K562 (cell line): ENCODE data around the gene GART. TPM values are rescaled to one million over a fixed set of nuclear protein-coding genes. Genes with fewer than 3 reads are reported as not detected.

ENCODE experiments used
- ATAC-seq: fragments of 200-7000 bp; cut with Tn5 transposase; 3 replicates; pipeline ENCODE4 v1.9.1; 2020; ENCODE audit warnings: moderate library complexity
- BruUV-seq: library from RNA; stranded (reverse); fragments of 400-500 nt; replicated peaks from 2 replicates; lab custom pipeline; 2021; lab: Mats Ljungman, UMichigan
- CTCF ChIA-PET: fragments of 300-600 bp; formaldehyde crosslinking; extraction: SDS; loops from one replicate; lab custom pipeline; 2021; ENCODE audit warnings: low intra/inter-chr PET ratio; lab: Yijun Ruan, JAX
- POLR2A ChIA-PET: fragments of 300-600, 350-650 bp; sonication (Branson Sonifier 250); formaldehyde crosslinking; extraction: SDS; loops from one replicate; lab custom pipeline; 2021; ENCODE audit warnings: antibody characterized with exemption, inconsistent platforms; lab: Yijun Ruan, JAX
- DNase-seq, 4 experiments: peaks; one replicate each; pipeline versions ENCODE4 v3.0.0 to v3.0.0-alpha.2; 2011 to 2018; ENCODE audit warnings: low spot score in 3 of 4, mixed read lengths in 3 of 4; ENCODE audit errors: extremely low read depth in 1 of 4
- FAIRE-seq: peaks from 2 replicates; lab custom pipeline; 2011; peaks lifted over from hg19 to GRCh38; lab: Jason Lieb, UNC
- H2AFZ ChIP-seq: 2 replicates; pipeline ENCODE4 v1.6.0; 2011; ENCODE audit warnings: low read depth, low read length, control low read depth, inconsistent platforms
- H3K27ac ChIP-seq: fragments of 200-600 bp; 3 replicates; pipeline ENCODE4 v1.8.0; 2011; ENCODE audit warnings: low read depth, mild to moderate bottlenecking, control low read depth, inconsistent platforms, low read length, moderate library complexity, mixed read lengths; ENCODE audit errors: extremely low read depth
- H3K27me3 ChIP-seq, 2 experiments: fragments of 300-600 bp in 1 of 2; 2 replicates in 1 of 2; 3 replicates in 1 of 2; pipeline versions ENCODE4 v1.6.0 to v1.8.0; 2011; ENCODE audit warnings: inconsistent platforms in 2 of 2, low read length in 2 of 2, mild to moderate bottlenecking in 1 of 2, mixed read lengths in 1 of 2, moderate library complexity in 1 of 2; ENCODE audit not compliant: control insufficient read depth in 2 of 2, insufficient read depth in 2 of 2
- H3K36me3 ChIP-seq: fragments of 300-600 bp; 3 replicates; pipeline ENCODE4 v1.8.0; 2011; ENCODE audit warnings: mild to moderate bottlenecking, low read length, inconsistent platforms; ENCODE audit not compliant: control insufficient read depth, insufficient read depth
- H3K4me1 ChIP-seq, 2 experiments: fragments of 200-600 bp in 1 of 2; replicated peaks in 1 of 2; 2 replicates in 1 of 2; 3 replicates in 1 of 2; pipeline versions ENCODE4 v1.5.1 to v1.8.0; 2011; ENCODE audit warnings: inconsistent platforms in 2 of 2, low read length in 2 of 2, mild to moderate bottlenecking in 1 of 2, mixed read lengths in 1 of 2, moderate library complexity in 1 of 2; ENCODE audit not compliant: control insufficient read depth in 2 of 2, insufficient read depth in 2 of 2
- H3K4me2 ChIP-seq: 2 replicates; pipeline ENCODE4 v1.6.1; 2011; ENCODE audit warnings: low read length, control low read depth, inconsistent platforms, mixed read lengths; ENCODE audit not compliant: insufficient read depth
- H3K4me3 ChIP-seq: fragments of 200-600 bp; sonication (generic), shearing (Covaris generic); 2 replicates; pipeline ENCODE4 v1.5.1; 2016; ENCODE audit warnings: control low read depth, inconsistent platforms
- H3K79me2 ChIP-seq: fragments of 200-600 bp; 3 replicates; pipeline ENCODE4 v1.8.0; 2011; ENCODE audit warnings: low read length, inconsistent platforms; ENCODE audit not compliant: control insufficient read depth, insufficient read depth
- H3K9ac ChIP-seq, 2 experiments: 2 replicates each; pipeline versions ENCODE4 v1.6.0 to v1.6.1; 2011; ENCODE audit warnings: low read depth in 2 of 2, low read length in 2 of 2, control low read depth in 1 of 2, inconsistent platforms in 1 of 2, mild to moderate bottlenecking in 1 of 2, mixed read lengths in 1 of 2; ENCODE audit not compliant: insufficient read depth in 1 of 2
- H3K9me1 ChIP-seq: one replicate; pipeline ENCODE4 v1.6.0; 2011; ENCODE audit warnings: inconsistent platforms, mild to moderate bottlenecking, low read length, moderate library complexity; ENCODE audit not compliant: control insufficient read depth, insufficient read depth
- H3K9me3 ChIP-seq: replicated peaks from 2 replicates; pipeline ENCODE4 v1.5.1; 2011; ENCODE audit warnings: low read depth, low read length, inconsistent platforms; ENCODE audit not compliant: control insufficient read depth, insufficient read depth
- H4K20me1 ChIP-seq: replicated peaks from 2 replicates; pipeline ENCODE4 v1.6.1; 2011; ENCODE audit warnings: low read length, inconsistent platforms, mixed read lengths; ENCODE audit not compliant: control insufficient read depth, insufficient read depth
- CCNT2 ChIP-seq: IDR thresholded peaks from 2 replicates; pipeline ENCODE4 v1.6.1; 2011; ENCODE audit warnings: borderline replicate concordance, low read depth, mild to moderate bottlenecking, moderate library complexity, mixed read lengths, low read length; ENCODE audit not compliant: insufficient read length; ENCODE audit errors: extremely low read depth
- CEBPG ChIP-seq, 3 experiments: fragments of 200-800 bp in 1 of 3; sonication (Bioruptor generic) in 1 of 3; sonication (generic) in 1 of 3; formaldehyde crosslinking in 1 of 3; IDR thresholded peaks in 2 of 3; conservative IDR thresholded peaks in 1 of 3; 2 replicates each; pipeline versions ENCODE4 v1.6.1 to v1.8.0; 2016 to 2022; ENCODE audit warnings: missing compliant biosample characterization in 2 of 3, missing genetic modification characterization in 2 of 3, mild to moderate bottlenecking in 1 of 3, missing genetic modification reagents in 1 of 3
- NRF1 ChIP-seq, 2 experiments: fragments of 450-650 bp; IDR thresholded peaks in 1 of 2; conservative IDR thresholded peaks in 1 of 2; 2 replicates each; pipeline ENCODE4 v1.6.1; 2014; ENCODE audit warnings: mild to moderate bottlenecking in 2 of 2
- OTX1 ChIP-seq: fragments of 450-650 bp; formaldehyde crosslinking; IDR thresholded peaks from 2 replicates; pipeline ENCODE4 v1.4.0; 2022; ENCODE audit warnings: mild to moderate bottlenecking
- POLR2A ChIP-seq: fragments of 450-650 bp; conservative IDR thresholded peaks from 2 replicates; pipeline ENCODE4 v1.6.1; 2016
- SETDB1 ChIP-seq: IDR thresholded peaks from one replicate; pipeline ENCODE4 v1.6.1; 2012; ENCODE audit warnings: low read length, control low read depth, inconsistent platforms
- ZNF121 ChIP-seq: sonication (generic); formaldehyde crosslinking; conservative IDR thresholded peaks from 2 replicates; pipeline ENCODE4 v1.8.0; 2022; ENCODE audit warnings: missing genetic modification reagents
- ZNF197 ChIP-seq: fragments of 200-800 bp; sonication (Bioruptor generic); IDR thresholded peaks from 2 replicates; pipeline ENCODE4 v1.6.1; 2016; ENCODE audit warnings: low read depth, missing genetic modification characterization, missing compliant biosample characterization
- ZNF384 ChIP-seq: IDR thresholded peaks from 2 replicates; pipeline ENCODE4 v1.6.1; 2012; ENCODE audit warnings: low read depth, low read length, improper control_type of control experiment
- WGBS: fragments of 100-300 bp; shearing (Covaris generic); methylation state at CpG from one replicate; pipeline ENCODE4 v1.1.6; 2016; ENCODE audit warnings: low coverage, mixed read lengths; ENCODE audit not compliant: insufficient coverage; ENCODE audit errors: missing lambda C conversion rate; 5-methylcytosine and 5-hydroxymethylcytosine counted together
- in situ Hi-C: fragments of 300-500 bp; cut with MboI; formaldehyde crosslinking; loops from 4 replicates; pipeline ENCODE4 v1.15.0; 2018; ENCODE audit warnings: inconsistent platforms, mixed read lengths
- intact Hi-C: fragments of 100-400 bp; cut with micrococcal nuclease; formaldehyde crosslinking; loops from 2 replicates; pipeline ENCODE4 v1.14.2; 2022
- polyA plus RNA-seq, 8 experiments: library from polyadenylated mRNA; depleted of rRNA in 4 of 8; stranded (reverse) in 5 of 8; unstranded in 3 of 8; fragments of >200 nt; fragmentation: Nextera tagmentation in 2 of 8; fragmentation: Illumina TruSeq in 1 of 8; extraction: Ambion mirVana in 2 of 8; extraction: Trizol in 1 of 8; gene quantifications; 2 replicates each; pipeline versions ENCODE4 v1.2.1 to v1.2.3, GENCODE V29; 2011 to 2014; ENCODE audit warnings: inconsistent platforms in 1 of 8, missing spikeins in 1 of 8
- total RNA-seq, 7 experiments: library from RNA; depleted of rRNA in 6 of 7; stranded (reverse); fragments of >200 nt in 6 of 7; fragmentation: Illumina TruSeq in 2 of 7; extraction: Trizol in 2 of 7; gene quantifications; 2 replicates each; pipeline versions ENCODE4 v1.2.1 to v1.2.3, GENCODE V29; 2011 to 2021; ENCODE audit warnings: low replicate concordance in 1 of 7
- TF ChIP-seq, protein P1 (sequence below): sonication (generic); formaldehyde crosslinking; IDR thresholded peaks from 2 replicates; pipeline ENCODE4 v1.8.0; 2023; ENCODE audit warnings: missing genetic modification reagents, mild to moderate bottlenecking, borderline replicate concordance

Gene GART
- total and polyA plus RNA-seq, 9 of the 15 experiments (the other 6 are each of a cell fraction or from before 2014, with no cell fraction given): 141 to 429 (median 349) TPM

DNA sequence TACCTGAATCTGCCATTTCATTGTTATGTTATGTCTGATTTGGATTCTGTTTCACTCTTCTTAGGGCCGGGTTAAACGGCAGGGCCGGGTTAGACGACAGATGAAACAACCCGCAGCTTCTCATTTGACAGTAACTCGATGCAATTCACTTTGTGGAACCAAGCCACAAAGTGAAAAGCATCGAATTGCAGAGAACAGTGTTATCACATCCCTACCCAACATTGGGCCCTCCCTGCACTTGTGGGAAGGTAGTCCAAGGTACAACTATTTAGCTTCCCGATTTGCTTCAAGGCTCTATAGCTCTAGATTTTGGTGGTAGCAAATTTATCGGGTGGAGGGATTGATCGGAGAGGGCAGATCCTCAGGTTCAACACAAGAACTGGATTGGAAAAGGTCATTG is 17.9 kb upstream of the GART start:
- CTCF ChIA-PET: no interaction called here

DNA sequence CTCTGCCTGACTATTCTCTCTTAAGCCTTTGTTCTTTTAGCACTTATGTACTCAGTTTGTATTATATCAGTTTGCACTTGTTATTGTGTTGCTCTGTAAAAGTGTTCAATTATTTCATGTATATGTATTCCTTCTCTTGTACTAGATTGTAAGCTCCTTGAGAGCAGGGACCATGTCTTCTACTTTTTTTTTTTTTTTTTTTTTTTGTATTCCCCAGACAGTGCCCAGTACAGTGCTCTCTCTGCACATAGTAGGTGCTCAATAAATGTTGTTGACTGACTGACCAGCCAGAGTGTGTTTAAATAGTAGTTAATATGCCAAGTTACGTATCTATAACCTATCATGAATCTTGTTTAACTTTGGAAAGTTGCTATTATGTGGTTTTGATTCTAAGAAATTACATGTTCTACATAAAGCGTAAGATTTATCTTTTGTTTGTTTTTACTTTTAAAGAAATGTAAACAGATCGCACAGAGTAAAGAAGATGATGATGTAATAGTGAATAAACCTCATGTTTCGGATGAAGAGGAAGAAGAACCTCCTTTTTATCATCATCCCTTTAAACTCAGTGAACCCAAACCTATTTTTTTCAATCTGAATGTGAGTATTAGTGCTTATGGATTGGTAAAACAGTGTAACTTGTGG is 17.0 kb upstream of the GART start:
- Histone ChIP-seq H2AFZ (no peak overlapping the region), H4K20me1 (no peaks in the 10 kb centered on the region), H3K4me1 (no peaks in the 10 kb centered on the region), H3K9me3 (peaks cover 3% of the 10 kb centered on the region; the same call in 1 of the 2 replicates), H3K9me1 (no peaks in the 10 kb centered on the region), H3K27me3 (no peaks in the 10 kb centered on the region), H3K36me3 (peaks cover 96% of the 10 kb centered on the region), H3K9ac (no peak overlapping the region), H3K4me3 (no peak overlapping the region), H3K27ac (no peak overlapping the region), H3K79me2 (peaks cover 89% of the 10 kb centered on the region), H3K4me2 (no peak overlapping the region)
- DNase-seq: no peak
- in situ Hi-C loops (no loop called here), intact Hi-C loops (no loop called here)
- WGBS: 91% methylated on average over 4 of the region's 4 CpGs
- no TSS peak for BruUV-seq
- FAIRE-seq: peak; percentile 6
- POLR2A ChIA-PET: interaction anchor here (0.6 to 10.6 kb wide), 5 partner anchors 10 to 1961 kb away, joined by 3 to 130 read pairs (median 5); partner anchors contain the start of gene DONSON
- ATAC-seq: no peak
- CTCF ChIA-PET: no interaction called here
- TF ChIP-seq OTX1 (CRISPR knock-in tag) (no peak), ZNF121 (CRISPR knock-in tag) (no peak), ZNF197 (CRISPR knock-in tag) (no peak), ZNF384 (0 out of 2 replicates have a peak, but pooled peaks have one; percentile 31), CCNT2 (no peak), CEBPG (CRISPR knock-in tag; IDR thresholded peaks at IDR 0.05) (no peak), CEBPG (tag; conservative IDR thresholded peaks at IDR 0.05 in 1 of 2, IDR thresholded peaks at IDR 0.05 in 1 of 2) (peak; percentile 60 to 75), POLR2A (no peak)
- TF ChIP-seq, protein P1, sequence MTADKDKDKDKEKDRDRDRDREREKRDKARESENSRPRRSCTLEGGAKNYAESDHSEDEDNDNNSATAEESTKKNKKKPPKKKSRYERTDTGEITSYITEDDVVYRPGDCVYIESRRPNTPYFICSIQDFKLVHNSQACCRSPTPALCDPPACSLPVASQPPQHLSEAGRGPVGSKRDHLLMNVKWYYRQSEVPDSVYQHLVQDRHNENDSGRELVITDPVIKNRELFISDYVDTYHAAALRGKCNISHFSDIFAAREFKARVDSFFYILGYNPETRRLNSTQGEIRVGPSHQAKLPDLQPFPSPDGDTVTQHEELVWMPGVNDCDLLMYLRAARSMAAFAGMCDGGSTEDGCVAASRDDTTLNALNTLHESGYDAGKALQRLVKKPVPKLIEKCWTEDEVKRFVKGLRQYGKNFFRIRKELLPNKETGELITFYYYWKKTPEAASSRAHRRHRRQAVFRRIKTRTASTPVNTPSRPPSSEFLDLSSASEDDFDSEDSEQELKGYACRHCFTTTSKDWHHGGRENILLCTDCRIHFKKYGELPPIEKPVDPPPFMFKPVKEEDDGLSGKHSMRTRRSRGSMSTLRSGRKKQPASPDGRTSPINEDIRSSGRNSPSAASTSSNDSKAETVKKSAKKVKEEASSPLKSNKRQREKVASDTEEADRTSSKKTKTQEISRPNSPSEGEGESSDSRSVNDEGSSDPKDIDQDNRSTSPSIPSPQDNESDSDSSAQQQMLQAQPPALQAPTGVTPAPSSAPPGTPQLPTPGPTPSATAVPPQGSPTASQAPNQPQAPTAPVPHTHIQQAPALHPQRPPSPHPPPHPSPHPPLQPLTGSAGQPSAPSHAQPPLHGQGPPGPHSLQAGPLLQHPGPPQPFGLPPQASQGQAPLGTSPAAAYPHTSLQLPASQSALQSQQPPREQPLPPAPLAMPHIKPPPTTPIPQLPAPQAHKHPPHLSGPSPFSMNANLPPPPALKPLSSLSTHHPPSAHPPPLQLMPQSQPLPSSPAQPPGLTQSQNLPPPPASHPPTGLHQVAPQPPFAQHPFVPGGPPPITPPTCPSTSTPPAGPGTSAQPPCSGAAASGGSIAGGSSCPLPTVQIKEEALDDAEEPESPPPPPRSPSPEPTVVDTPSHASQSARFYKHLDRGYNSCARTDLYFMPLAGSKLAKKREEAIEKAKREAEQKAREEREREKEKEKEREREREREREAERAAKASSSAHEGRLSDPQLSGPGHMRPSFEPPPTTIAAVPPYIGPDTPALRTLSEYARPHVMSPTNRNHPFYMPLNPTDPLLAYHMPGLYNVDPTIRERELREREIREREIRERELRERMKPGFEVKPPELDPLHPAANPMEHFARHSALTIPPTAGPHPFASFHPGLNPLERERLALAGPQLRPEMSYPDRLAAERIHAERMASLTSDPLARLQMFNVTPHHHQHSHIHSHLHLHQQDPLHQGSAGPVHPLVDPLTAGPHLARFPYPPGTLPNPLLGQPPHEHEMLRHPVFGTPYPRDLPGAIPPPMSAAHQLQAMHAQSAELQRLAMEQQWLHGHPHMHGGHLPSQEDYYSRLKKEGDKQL (CRISPR knock-in tag): no peak

More for the DNA sequence above, 17.9 kb upstream of the GART start:
- H3K36me3 ChIP-seq: peaks cover 96% of the 10 kb centered on the region
- BruUV-seq: no TSS peak
- in situ Hi-C loops (no loop called here), intact Hi-C loops (no loop called here)
- FAIRE-seq (no peak), DNase-seq (no peak)
- H3K9me3 ChIP-seq: no peaks in the 10 kb centered on the region
- H3K79me2 ChIP-seq: peaks cover 84% of the 10 kb centered on the region
- TF ChIP-seq NRF1 (conservative IDR thresholded peaks at IDR 0.05 in 1 of 2, IDR thresholded peaks at IDR 0.05 in 1 of 2) (no peak), SETDB1 (no peak)
- TF ChIP-seq, all 486 proteins: peak for 0
- Histone ChIP-seq H3K4me3 (no peak overlapping the region), H2AFZ (no peak overlapping the region), H3K9me1 (no peaks in the 10 kb centered on the region), H3K27me3 (no peaks in the 10 kb centered on the region), H3K4me1 (no peaks in the 10 kb centered on the region), H3K27ac (no peak overlapping the region), H4K20me1 (no peaks in the 10 kb centered on the region), H3K4me2 (no peak overlapping the region), H3K9ac (no peak overlapping the region)
- POLR2A ChIA-PET: interaction anchor here (0.6 to 10.6 kb wide), 6 partner anchors 8 to 120 kb away, joined by 3 to 130 read pairs (median 6); partner anchors contain the start of genes CRYZL1 and DONSON
- WGBS: 94% methylated on average over 10 of the region's 10 CpGs
- ATAC-seq: no peak
